GM21619 (cell line): ENCODE data around the gene ZNF574.

Experiments used
- ATAC-seq: cut with Tn5 transposase; IDR thresholded peaks from one replicate; pipeline ENCODE4 v1.9.1; 2021; ENCODE audit not compliant: unreplicated experiment

Gene ZNF574

GRCh38 chr19:42053037-42053935 is 22.7 kb upstream of the ZNF574 start:
- no peak for ATAC-seq

- ATAC-seq, result no peak
Measured at GRCh38 chr19:42054205-42054604, 21.8 kb upstream of the ZNF574 start.

GRCh38 chr19:42057846-42058245 is 18.1 kb upstream of the ZNF574 start:
- no peak for ATAC-seq

DNA sequence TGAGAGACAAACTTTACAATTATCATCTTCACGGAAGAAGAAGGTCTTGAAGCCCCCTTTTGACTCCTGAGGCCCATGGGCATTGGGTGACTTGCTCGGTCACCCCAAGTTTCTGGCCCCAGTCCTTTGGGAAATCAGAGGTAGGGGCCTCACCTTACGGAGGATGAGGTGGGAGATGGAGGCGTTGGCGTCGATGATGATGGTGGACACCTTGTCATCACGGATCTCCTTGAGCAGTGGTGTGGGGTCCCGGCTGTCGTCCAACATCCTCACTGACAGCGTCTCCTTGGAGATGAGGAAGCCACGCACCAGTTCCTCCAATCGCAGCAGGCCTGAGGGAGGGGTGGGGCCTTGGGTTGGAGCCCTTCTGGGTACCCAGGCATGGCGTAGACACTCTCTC is 16.8 kb upstream of the ZNF574 start:
- no peak for ATAC-seq

DNA sequence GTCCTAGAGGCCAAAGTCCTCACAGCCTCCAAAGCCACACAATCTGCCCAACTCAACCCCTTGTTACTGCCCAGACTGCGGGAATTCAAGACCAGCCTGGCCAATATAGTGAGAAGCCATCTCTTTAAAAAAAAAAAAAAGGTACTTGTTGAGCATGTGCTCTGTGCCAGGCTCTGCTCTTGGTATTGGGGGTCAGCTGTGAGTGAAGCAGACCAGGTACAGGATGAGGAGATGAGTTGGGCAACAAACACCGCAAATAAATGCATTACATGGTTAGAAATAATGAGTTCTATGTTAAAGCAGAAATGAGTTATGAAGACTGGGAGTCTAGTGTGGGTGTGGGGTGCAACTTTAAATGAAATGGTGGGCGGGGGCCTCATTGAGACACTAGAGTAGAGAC is 15.8 kb upstream of the ZNF574 start:
- no peak for ATAC-seq

GRCh38 chr19:42062381-42062780 is 13.6 kb upstream of the ZNF574 start:
- no peak for ATAC-seq

DNA sequence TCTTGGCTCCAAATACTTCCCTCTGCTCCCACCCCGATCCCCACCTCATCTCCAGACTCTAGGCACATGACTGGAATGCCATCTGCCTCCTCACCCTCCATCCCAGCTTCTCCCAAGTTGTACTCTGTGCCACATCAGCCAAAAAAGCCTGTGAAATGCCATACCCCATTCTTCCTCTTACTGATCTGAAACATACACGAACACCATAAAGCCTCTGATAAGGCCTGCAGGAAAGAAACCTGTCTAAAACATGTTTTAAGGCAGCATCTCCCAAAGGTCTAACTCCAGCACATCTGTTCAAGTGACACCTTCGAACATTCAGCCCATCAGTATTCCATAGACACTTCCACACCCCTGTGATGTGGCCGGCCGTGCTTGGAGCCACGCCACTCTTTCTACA is 11.5 kb upstream of the ZNF574 start:
- no peak for ATAC-seq

DNA sequence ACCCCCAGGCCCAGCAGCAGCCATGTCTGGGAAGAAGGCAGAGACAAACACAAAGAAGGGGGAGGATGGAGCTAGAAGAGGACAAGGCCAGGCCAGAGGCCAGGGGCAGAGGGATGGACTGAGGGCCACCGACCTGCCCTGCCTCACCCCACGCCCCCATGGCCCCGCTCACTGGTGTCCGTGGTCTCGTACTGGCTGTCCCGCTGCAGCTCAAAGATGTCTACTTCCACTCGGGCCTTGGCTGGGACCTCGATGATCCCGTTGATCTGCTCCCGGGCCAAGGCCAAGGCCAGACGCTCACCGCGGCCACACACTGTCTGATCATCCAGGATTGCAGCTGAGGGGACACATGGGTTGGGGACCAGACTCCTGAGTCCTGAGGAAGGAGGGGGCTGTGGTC is 10.9 kb upstream of the ZNF574 start:
- no peak for ATAC-seq

DNA sequence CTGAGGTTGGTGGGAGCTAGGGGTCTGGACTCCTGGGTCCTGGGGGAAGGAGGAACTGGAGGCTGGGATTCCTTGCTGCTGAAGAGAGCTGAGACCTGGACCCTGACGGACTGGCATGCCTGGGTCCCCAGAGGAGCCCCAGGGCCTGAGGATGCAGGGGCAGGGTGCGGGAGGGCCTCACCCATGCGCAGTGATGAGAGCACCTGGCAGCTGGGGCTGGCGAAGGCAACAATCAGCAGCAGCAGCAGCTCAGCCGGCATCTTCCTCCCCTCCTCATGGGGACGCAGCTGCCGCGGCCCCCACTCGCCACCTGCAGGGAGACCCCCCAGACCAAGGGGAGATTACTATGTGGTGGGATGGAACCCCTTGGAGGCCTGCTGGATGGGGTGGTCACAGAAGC is 10.5 kb upstream of the ZNF574 start:
- ATAC-seq, result no peak

GRCh38 chr19:42066075-42066754 is 9.8 kb upstream of the ZNF574 start:
- no peak for ATAC-seq

GRCh38 chr19:42067315-42067888 is 8.6 kb upstream of the ZNF574 start:
- ATAC-seq, result no peak

DNA sequence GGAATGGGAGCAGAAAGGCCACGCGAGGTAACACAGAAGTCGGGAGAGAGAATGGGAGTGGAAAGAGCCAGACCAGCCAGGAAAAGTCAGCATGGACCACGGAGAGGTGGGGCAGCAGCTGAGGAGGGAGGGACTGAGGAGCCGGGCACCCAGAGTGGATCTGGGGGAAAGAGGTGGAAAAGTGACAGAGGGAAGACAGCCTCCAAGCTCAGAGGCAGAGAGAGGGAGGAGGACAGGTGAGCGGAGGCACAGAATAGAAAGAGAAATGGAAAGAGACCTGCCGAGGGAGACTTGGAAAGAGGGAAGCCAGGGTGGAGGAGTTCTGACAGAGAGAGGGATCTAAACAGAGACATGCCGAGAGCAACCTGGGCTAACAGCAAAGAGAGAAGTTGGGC is 7.6 kb upstream of the ZNF574 start:
- ATAC-seq, result no peak

- no peak for ATAC-seq
Measured at GRCh38 chr19:42068756-42069571, 7.0 kb upstream of the ZNF574 start.

- ATAC-seq, result no peak
Measured at GRCh38 chr19:42069619-42070351, 6.2 kb upstream of the ZNF574 start, which contains the start of gene GRIK5. Gene GRIK5, minus strand, starts transcription at chr19:42070206. Its CDS starts 4,436 bp downstream, at chr19:42065770.

GRCh38 chr19:42071247-42071646 is 4.7 kb upstream of the ZNF574 start:
- ATAC-seq, result no peak

DNA sequence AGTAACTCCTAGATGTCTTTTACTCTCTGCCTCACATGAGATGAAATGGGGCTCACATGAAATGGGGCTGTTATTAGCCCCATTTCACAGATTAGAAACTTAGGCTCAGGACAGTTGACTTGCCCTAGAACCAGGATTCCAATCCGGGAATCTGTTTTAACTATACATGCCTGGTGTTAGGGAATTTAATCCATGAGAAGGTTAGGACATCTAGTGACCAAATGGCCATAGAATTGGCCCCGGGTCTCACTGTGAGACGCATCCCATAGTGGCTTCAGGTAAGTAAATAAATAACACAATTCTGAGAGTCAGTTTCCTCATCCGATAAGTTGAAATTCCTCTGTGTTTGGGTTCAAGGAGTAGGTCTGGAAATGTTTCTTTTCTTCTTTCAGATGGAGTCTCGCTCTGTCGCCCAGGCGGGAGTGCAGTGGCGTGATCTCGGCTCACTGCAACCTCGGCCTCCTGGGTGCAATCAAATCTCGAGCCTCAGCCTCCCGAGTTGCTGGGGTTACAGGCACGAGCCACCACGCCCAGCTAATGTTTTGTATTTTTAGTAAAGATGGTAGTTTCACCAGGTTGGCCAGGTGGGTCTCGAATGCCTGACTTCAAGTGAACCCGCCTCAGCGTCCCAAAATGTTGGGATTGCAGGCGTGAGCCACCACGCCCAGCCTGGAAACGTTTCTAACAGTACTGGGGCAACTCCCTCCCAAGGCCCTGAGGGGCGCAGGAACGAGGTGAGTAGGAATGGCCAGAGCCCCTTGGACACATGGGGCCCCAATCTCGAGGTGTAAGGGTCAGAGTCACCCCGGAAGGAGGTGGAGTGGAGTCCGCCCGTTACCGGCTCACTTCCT is 1.2 kb upstream of the ZNF574 start:
- no peak for ATAC-seq

- ATAC-seq, result no peak
Measured at GRCh38 chr19:42075364-42075615, 676 bp upstream of the ZNF574 start.

- ATAC-seq, result no peak
Measured at GRCh38 chr19:42076380-42076944, 496 bp downstream of the ZNF574 start.

GRCh38 chr19:42078058-42078457 is 2.1 kb downstream of the ZNF574 start:
- ATAC-seq, result no peak
